Transverse colon (tissue), 4 donors: ENCODE measurements around the gene C6orf136. TPM values are rescaled to one million over a fixed set of nuclear protein-coding genes. Genes with fewer than 3 reads are reported as not detected.

Experiments
- DNase-seq: peaks from one replicate; pipeline ENCODE4 v3.0.0-alpha.2; 2019
- H3K27ac ChIP-seq, 4 donors: fragments of 200-600 bp; sonication (generic); 2 replicates each; pipeline ENCODE4 v1.5.1; 2016 to 2018; ENCODE audit warnings: inconsistent platforms in 4 of 4
- H3K27me3 ChIP-seq: fragments of 200-600 bp; sonication (generic); 2 replicates; pipeline ENCODE4 v1.5.1; 2017; ENCODE audit warnings: inconsistent platforms
- H3K36me3 ChIP-seq, 4 donors: fragments of 200-600 bp; sonication (generic); 2 replicates each; pipeline ENCODE4 v1.5.1; 2017 to 2019; ENCODE audit warnings: inconsistent platforms in 4 of 4
- H3K4me1 ChIP-seq, 4 donors: fragments of 200-600 bp; sonication (generic); 2 replicates each; pipeline ENCODE4 v1.5.1; 2017 to 2020; ENCODE audit warnings: inconsistent platforms in 4 of 4
- H3K4me3 ChIP-seq, 4 donors: fragments of 200-600 bp; sonication (generic); 1 replicate in 1 of 4; 2 replicates in 3 of 4; pipeline versions ENCODE4 v1.5.1 to v1.6.1; 2017 to 2019; ENCODE audit warnings: inconsistent platforms in 4 of 4
- H3K9me3 ChIP-seq, 2 donors: fragments of 200-600 bp; sonication (generic); 2 replicates each; pipeline ENCODE4 v1.5.1; 2017 to 2019; ENCODE audit warnings: inconsistent platforms in 2 of 2
- CTCF ChIP-seq, 5 experiments: fragments of 200-600 bp in 3 of 5; fragments of 450-650 bp in 2 of 5; sonication (generic) in 3 of 5; IDR thresholded peaks; 1 replicate in 2 of 5; 2 replicates in 3 of 5; pipeline ENCODE4 v1.5.1; 2016 to 2017; ENCODE audit warnings: antibody characterized with exemption in 5 of 5, inconsistent platforms in 3 of 5, mild to moderate bottlenecking in 2 of 5, moderate library complexity in 1 of 5
- EP300 ChIP-seq: sonication (generic); formaldehyde crosslinking; IDR thresholded peaks from one replicate; pipeline ENCODE4 v1.6.1; 2017; ENCODE audit warnings: antibody characterized with exemption, low read depth
- POLR2A ChIP-seq: fragments of 450-650 bp; IDR thresholded peaks from one replicate; pipeline ENCODE4 v1.6.1; 2016; ENCODE audit warnings: antibody characterized with exemption, mild to moderate bottlenecking, moderate library complexity
- POLR2AphosphoS5 ChIP-seq, 3 donors: sonication (generic); formaldehyde crosslinking; IDR thresholded peaks; one replicate each; pipeline ENCODE4 v1.6.1; 2016; ENCODE audit warnings: antibody characterized with exemption in 3 of 3
- WGBS, 2 donors: methylation state at CpG; one replicate each; pipeline ENCODE4 v1.1.5; 2018; ENCODE audit warnings: low coverage in 1 of 2; 5-methylcytosine and 5-hydroxymethylcytosine counted together
- in situ Hi-C, 4 donors: fragments of 200-750 bp; cut with MboI; loops; one replicate each; pipeline versions ENCODE4 v1.15.0 to v1.15.1; 2017; ENCODE audit warnings: low sequenced_read_pairs in 3 of 4, low pct_ligation_motif_present in 1 of 4, low pct_unique_long_range_greater_than_20kb in 1 of 4
- intact Hi-C: fragments of 100-400 bp; cut with DNase I; formaldehyde crosslinking; loops from one replicate; pipeline ENCODE4 v1.15.1; 2023; ENCODE audit warnings: low total_unique reads
- total RNA-seq, 4 donors: library from RNA; depleted of rRNA; stranded (reverse); fragments of >200 nt; gene quantifications; one replicate each; pipeline ENCODE4 v1.1.0, GENCODE V29; 2016

The C6orf136 gene
- total RNA-seq, 4 donors from 2014 or later = 49.1 to 301 (median 63.5) TPM

GRCh38 chr6:30691208-30691847, 44.4 kb downstream of the C6orf136 start:
- Histone ChIP-seq H3K4me3 (peak overlapping the region in 3 of 4 donors; percentile 57 to 82 (median 61)), H3K27me3 (no peaks in the 10 kb centered on the region), H3K27ac (peak overlapping the region; percentile 93 to 99 (median 96)), H3K4me1 (peaks cover 6 to 39% (median 28%) of the 10 kb centered on the region in 4 donors), H3K36me3 (no peaks in the 10 kb centered on the region), H3K9me3 (no peaks in the 10 kb centered on the region)
- WGBS, 2 donors = 13 to 18% methylated on average over 6 to 8 of the region's 8 CpGs
- DNase-seq = no peak
- TF ChIP-seq POLR2AphosphoS5 (IDR thresholded peaks at IDR 0.05) = no peak
- TF ChIP-seq EP300 = no peak
- no peak for TF ChIP-seq POLR2A
- TF ChIP-seq CTCF (IDR thresholded peaks at IDR 0.05) = no peak
- intact Hi-C loops (no loop called here), in situ Hi-C loops (no loop called here)

- in situ Hi-C loops (no loop called here), intact Hi-C loops (no loop called here)
- TF ChIP-seq CTCF (IDR thresholded peaks at IDR 0.05) (no peak), POLR2AphosphoS5 (IDR thresholded peaks at IDR 0.05) (no peak), EP300 (no peak), POLR2A (no peak)
- H3K36me3 ChIP-seq = no peaks in the 10 kb centered on the region
- 92 to 96% methylated on average over 2 to 5 of the region's 5 CpGs for WGBS, 2 donors
- H3K4me3 ChIP-seq = no peak overlapping the region
- H3K4me1 ChIP-seq = peaks cover 0 to 3% (median 1%) of the 10 kb centered on the region in 4 donors
- no peaks in the 10 kb centered on the region for H3K9me3 ChIP-seq
- H3K27me3 ChIP-seq = no peaks in the 10 kb centered on the region
- H3K27ac ChIP-seq = no peak overlapping the region
- DNase-seq = no peak
These were observed 49.5 kb downstream of the C6orf136 start for GRCh38 chr6:30696432-30696831.

- H3K4me3 ChIP-seq = no peak overlapping the region
- no peak for DNase-seq
- in situ Hi-C loops = no loop called here
- TF ChIP-seq CTCF (IDR thresholded peaks at IDR 0.05) (no peak), POLR2A (no peak), EP300 (no peak), POLR2AphosphoS5 (IDR thresholded peaks at IDR 0.05) (no peak)
- H3K27ac ChIP-seq = no peak overlapping the region
- no peaks in the 10 kb centered on the region for H3K36me3 ChIP-seq
- no peaks in the 10 kb centered on the region for H3K9me3 ChIP-seq
- WGBS, 2 donors = 70 to 83% methylated on average over 2 to 4 of the region's 4 CpGs
- intact Hi-C loops = no loop called here
- no peaks in the 10 kb centered on the region for H3K27me3 ChIP-seq
- no peaks in the 10 kb centered on the region for H3K4me1 ChIP-seq
These were observed 53.4 kb downstream of the C6orf136 start for GRCh38 chr6:30700340-30700739.

Other genes starting within 250 kb of the C6orf136 start
- 100 to 1,000 TPM; 248 to 610 (median 493) TPM for gene HLA-E, start 157.6 kb upstream of the C6orf136 start, total RNA-seq
- 10 to 100 TPM; 13.5 to 34.1 (median 20.7) TPM for gene GNL1, start 90.6 kb upstream of the C6orf136 start, total RNA-seq
- 10 to 100 TPM in 1 of 4 donors, 1 to 10 TPM in 3; 2.2 to 10.1 (median 5.0) TPM for gene PRR3, start 89.8 kb upstream of the C6orf136 start, total RNA-seq
- 10 to 100 TPM; 33.0 to 52.0 (median 40.1) TPM for gene ABCF1, start 75.7 kb upstream of the C6orf136 start, total RNA-seq
- gene PPP1R10, start 29.9 kb upstream of the C6orf136 start, total RNA-seq = 10 to 100 TPM; 35.5 to 62.5 (median 53.8) TPM
- gene MRPS18B, start 29.3 kb upstream of the C6orf136 start, total RNA-seq = 10 to 100 TPM in 3 of 4 donors, 1 to 10 TPM in 1; 6.0 to 61.9 (median 39.4) TPM
- gene ATAT1, start 20.3 kb upstream of the C6orf136 start, total RNA-seq = 100 to 1,000 TPM in 1 of 4 donors, 10 to 100 TPM in 3; 10.6 to 174 (median 22.2) TPM
- 100 to 1,000 TPM in 1 of 4 donors, 10 to 100 TPM in 3; 37.8 to 144 (median 41.3) TPM for gene DHX16, start 25.9 kb downstream of the C6orf136 start, total RNA-seq
- gene PPP1R18, start 39.5 kb downstream of the C6orf136 start, total RNA-seq = 10 to 100 TPM; 11.5 to 46.0 (median 14.9) TPM
- 10 to 100 TPM in 1 of 4 donors, 1 to 10 TPM in 2, not detected in 1; 2.7 to 13.8 (median 2.7) TPM for gene NRM, start 43.9 kb downstream of the C6orf136 start, total RNA-seq
- gene MDC1, start 70.1 kb downstream of the C6orf136 start, total RNA-seq = 10 to 100 TPM in 2 of 4 donors, 1 to 10 TPM in 2; 3.1 to 13.5 (median 9.7) TPM
- gene TUBB, start 73.2 kb downstream of the C6orf136 start, total RNA-seq = 100 to 1,000 TPM in 3 of 4 donors, 10 to 100 TPM in 1; 77.1 to 128 (median 106) TPM
- 100 to 1,000 TPM; 123 to 146 (median 139) TPM for gene FLOT1, start 95.6 kb downstream of the C6orf136 start, total RNA-seq
- gene IER3, start 97.4 kb downstream of the C6orf136 start, total RNA-seq = 100 to 1,000 TPM in 1 of 4 donors, 10 to 100 TPM in 3; 21.1 to 100 (median 84.6) TPM
- 100 to 1,000 TPM; 149 to 322 (median 230) TPM for gene DDR1, start 237.4 kb downstream of the C6orf136 start, total RNA-seq